Stimulated activated CD4-positive, alpha-beta T cell treated with anti-CD3 and anti-CD28 coated beads, Interleukin-1b, Interleukin-23, amount 100 ng/mL, for 4 hours (primary cell): ENCODE measurements around the gene ZBTB20.

Experiments
- DNase-seq, 2 donors: peaks; one replicate each; pipeline ENCODE4 v3.0.0-alpha.2; 2020; ENCODE audit warnings: low read depth in 2 of 2

The ZBTB20 gene

DNA sequence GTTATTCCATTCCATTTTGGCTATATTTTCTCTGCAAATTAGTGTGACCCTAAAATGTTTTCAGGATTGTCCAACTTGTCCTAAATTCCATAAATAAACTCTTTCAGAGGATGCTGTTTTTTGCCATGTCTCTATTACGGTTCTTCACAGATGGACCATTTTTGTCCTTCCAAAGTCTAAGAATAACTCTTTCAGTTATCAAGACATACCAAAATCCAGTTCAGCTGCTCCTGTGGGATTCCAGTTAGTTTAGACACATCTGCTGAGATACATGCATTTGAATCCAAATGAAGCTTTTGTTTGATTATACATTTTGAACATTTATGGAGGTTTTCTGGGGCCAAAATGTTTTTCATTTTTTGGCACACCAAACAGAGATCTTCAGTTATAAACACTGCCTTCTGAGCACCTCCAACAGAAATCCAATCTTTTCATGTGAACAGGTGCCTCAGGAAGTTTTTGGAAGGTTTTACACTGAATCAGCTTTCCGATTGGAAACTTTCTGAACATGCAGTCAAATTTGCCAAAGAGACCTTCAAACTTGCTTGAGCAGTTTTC is 772.6 kb downstream of the ZBTB20 start:
- no peak for DNase-seq

DNA sequence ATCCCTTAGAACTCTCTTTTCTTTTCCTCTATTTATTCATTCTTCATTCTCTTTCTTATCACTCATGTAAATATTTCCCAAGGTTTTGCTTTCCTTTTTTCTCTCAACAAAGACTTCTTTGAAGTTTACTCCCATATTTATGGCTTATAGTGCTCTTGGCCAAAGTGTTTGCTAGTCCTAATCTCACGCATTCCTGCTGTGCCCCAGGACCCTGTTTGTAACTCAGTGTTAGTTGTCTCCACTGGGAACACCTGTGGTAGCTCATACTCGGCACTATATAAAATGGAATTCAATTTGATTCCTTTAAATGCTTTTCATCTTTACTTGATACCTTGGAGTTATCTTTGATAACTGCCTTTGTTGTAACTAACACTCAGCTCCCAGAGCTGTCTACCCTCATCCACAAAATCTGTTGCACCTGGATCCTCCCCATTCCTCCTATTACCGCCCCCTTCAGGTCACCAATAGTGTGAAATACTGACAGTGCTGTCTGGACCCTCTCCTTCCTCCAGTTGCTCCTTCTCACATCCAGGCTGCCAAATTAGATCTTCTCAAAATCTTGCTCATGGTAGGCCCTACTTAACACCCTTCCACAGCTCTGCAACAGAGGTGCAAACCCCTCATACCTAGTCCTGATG is 776.4 kb downstream of the ZBTB20 start:
- DNase-seq: no peak

DNA sequence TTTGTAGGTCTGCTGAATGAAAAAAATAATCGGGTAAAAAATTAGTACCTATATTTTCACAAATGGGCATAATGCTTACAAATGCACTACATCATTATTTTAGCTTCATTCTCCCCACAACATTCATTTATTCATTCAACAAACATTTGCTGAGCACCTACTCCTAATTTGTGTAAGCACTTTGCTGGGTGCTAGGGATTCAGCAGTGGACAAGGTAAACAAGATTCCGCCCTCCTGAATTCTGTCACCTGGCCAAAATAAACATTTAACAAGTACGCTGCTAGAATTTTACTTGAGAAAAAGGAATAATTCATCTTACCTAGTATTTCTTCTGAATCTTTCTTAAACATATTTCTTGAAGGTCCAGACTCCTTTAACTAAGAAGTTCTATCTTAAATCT is 781.2 kb downstream of the ZBTB20 start:
- no peak for DNase-seq

DNA sequence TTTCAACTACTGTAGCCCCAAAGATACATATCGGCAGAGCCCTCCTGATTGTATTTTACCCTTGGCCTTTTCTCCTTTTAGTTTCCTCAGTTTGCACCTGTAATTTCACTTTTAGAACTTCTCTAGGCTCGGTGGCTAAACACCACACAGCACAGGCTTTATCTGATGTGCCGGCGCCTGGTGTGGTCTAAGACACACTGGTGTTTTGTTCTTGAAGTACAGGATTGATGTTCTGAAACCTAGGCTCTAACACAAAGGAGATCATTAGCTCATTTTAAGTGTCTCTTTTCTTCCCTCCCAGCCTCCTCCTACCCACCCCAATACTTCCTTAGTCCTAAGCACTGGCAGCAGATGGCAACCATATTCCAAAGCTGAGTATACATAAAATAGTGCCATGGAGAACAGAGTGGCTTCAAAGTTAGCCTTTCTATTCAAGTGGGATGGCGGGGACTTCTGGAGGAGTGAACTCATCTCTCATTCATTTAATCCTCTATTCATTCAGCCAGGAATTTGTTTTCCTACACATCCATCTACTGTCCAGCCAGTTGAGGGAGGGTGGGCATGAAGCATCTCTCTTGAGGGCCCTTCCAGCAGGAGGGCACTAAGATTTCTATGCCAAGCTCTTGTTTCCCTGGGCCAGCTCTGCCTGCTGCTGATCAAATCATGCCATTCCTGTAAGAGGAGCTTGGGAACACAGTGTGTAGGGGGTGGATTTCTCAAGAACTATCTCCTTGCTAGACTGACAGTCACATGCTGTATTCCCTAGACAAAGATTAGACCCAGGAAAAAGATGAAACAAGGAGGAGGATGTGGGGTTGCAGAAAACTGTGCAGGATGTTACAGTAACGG is 782.1 kb downstream of the ZBTB20 start:
- DNase-seq: no peak

DNA sequence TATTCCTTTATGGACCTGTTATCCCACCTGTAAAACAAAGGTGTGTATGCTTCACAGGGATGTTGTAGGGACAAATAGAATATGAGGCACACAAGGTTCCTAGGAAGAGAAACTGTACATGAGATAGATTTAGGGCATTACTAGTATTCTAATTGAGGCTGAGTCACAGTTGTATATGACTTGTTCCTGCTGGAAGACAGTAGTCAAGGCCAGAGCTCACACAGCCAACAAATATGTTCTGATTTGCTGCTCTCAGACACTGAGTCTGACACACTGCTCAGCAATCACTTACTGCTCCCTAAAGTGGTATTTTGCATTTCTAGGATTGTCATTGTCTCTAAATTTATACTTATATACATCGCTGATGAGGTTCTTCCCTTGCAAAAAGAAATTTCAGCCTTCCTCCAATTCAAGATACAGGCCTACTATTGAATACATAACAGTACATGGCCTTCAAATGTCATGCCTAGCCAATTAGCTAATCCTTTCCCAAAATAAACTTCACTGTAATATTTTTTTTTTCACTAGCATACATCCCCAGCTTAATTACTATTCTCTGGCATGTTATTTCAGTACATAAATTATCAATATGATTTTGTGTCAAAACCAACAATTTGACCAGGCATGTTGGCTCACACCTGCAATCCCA is 783.4 kb downstream of the ZBTB20 start:
- DNase-seq: no peak

DNA sequence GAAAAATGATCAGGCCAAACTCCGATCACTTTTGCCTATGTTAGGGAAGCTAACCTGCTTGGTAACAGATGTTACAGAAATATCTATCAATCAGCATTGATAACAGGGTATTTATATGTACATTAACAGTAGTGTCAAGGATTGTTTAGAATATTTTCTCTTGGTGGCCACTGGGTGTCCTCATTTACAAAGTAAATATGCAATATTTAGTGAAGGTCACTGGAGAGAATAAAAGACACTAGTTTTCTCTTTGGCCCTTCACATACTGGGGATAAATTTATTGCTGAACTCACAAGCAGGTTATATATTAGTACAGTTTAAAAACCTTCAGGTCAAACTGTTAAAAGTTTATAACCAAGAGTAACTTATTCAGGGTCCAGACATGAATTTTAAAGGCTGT is 784.3 kb downstream of the ZBTB20 start:
- DNase-seq: no peak

DNA sequence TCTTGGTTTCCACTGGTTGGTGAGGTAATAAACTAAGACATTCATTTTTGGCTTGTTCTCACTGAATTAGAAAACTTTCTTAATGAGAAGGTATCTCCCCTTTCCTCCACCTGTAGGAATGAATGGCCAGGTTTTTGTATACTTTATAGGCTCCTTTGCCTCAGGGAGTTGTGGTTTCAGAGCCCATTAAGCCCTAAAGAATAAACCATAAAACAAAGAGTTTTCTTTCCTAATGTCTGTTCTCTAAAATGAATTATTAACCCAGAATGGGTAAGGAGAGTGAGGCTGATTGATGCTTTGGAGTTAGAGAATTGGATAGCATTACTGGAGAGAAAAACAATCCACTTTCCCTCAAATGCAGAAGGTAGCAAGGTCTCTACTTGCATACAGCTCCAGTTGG is 785.7 kb downstream of the ZBTB20 start:
- DNase-seq: no peak

DNA sequence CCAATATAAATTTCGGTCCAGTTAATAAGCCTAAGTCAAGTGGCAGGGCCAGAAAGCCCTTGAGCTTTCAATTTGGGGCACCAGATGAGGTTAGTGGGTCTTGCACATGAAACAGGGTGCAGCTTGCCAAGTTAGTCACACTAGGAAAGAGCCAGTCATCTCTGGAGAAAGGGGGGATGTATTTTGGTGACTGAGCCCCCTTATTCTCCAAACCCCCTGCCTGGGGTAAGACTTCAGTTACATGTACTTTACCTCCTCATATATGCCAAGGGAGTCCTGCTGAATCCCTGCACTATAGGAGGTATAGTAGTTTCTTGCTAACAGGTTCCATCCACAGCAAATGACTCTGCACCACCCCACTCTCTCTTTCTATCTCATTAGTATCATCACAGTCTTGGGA is 790.6 kb downstream of the ZBTB20 start:
- DNase-seq: no peak

DNA sequence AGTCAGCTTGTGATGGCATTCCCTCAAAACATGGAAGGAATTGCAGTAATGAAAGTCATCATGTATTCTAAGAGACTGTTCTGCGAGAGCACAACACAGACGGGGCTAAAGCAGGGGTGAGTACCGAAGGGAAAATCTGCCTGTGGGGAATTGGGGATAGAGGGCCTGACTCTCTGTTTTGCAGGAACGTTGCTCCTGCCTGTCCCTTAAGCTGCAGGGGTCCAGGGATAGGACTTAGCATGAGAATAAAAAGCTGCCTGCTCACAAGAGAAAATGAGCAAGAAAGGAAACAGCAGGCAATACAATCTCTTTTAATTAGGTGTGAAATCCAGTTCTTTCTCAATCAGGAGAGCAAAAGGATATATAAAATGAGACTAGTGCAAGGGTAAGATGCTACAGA is 791.0 kb downstream of the ZBTB20 start:
- DNase-seq: no peak

DNA sequence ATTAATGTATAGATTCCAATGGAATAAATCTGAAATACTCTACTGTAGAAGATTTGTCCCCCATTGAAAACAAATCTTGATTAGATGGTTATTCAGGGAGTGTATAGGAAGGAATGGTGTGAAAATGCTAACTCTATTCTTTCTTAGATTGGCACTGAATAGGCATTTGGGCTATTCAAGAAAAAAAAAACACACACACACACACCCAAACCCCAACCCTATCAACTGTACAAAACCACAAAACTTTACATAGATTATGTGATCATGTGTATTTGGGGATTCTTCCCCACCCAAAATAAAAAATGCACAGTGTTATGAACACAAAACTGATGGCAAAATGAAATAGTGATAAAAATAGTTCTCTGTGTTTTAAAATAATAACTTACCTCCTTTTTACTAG is 791.4 kb downstream of the ZBTB20 start:
- no peak for DNase-seq

DNA sequence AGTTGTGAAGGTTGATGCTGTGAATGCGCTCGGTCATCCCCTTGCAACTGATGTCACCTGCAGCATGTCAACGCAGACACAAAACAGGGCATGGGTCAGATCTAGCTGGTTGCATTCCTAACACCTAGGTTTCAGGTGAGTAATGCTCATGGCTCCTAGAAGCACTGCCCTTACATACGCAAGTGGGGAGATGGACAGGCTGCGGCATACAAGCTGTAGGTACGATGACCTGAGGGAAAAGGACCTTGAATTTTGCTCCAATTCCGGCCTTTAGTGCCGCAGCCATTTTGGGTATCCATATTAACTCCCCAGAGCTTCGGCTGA is 795.3 kb downstream of the ZBTB20 start:
- DNase-seq: no peak

DNA sequence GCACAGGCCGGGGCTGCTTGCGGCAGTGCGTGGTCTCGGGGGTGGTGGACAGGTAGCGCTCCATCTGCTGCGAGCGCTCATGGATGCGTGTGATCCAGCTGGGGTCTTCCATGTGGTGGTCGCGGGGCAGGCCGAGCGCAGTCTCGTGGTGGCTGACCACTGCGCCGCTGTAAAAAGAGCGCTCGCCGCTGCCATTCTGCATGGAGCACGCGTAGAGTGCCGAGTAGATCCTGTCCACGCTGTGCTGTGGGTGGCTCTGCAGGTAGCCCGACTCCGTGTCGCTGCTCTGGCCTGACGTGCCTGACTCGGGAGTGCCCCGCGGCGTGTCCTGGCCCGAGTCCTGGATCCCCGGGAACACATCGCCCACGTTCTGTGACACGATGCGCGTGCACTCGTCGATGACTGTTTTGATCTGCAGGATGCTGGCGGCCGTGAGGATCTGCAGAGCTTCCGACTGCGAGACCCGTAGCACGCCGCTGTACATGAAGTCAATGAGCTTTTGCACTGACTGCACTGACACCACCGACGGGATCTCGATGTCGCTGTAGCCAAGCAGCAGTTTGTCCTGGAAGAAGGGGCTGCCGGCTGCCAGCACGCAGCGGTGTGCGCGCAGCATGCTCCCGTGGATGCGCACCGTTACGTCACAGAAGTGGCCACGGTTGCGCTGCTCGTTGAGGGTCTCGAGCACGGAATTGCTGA is 795.8 kb downstream of the ZBTB20 start:
- no peak for DNase-seq

DNA sequence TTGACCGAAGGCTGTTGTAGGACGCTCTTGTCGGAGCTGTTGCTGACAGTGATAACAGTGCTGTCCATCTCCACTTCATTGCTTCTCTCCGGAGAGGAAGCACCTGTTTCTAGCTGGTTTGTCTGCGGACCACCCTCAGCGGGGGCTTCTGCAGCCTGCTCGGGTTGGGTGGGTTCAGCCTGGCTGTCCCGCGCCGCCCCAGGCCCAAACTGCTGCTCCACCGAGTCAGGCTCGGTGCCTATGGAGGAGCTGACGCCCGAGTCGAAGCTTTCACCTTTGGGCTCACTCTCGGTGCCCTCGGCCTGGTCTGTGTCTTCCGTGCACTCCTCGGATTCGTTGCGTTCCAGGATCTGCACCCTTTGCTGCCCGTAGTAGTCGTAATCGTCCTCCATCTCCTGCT is 796.4 kb downstream of the ZBTB20 start:
- no peak for DNase-seq

DNA sequence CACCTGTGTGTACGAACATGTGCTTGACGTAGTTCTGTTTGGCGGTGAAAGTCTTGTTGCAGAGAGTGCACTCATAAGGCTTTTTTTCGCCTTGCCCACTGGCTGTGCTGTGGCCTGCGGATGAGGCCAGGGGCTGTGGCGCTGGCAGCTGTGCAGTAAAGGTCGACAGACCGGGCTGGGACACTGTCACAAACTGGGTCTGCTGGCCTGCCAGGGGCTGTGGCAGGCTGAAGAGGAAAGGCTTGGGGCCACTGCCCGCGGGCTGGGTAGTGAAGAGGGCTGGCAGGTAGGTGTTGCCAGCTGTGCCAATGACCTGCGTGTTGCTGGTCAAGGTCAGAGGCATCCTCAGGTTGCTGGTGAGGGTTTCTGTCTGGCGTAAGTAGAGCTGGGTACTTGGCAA is 796.8 kb downstream of the ZBTB20 start:
- no peak for DNase-seq

DNA sequence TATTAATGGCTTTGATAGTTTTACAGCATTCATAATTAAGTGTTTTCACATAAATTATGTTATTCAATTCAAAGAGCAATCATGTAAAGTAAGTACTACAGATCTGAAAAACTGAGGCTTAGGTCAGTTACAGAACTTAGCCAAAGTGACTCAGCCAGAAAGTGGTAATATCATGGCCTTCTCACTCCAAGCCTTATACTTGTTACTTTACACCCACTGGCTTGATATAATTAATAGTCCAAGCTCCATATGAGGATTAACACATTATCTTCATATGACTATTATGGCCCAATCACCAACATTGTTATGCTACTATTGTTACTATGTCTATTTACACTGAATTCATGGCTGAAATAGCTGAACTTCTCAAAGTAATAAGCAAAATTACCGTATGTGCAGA is 802.6 kb downstream of the ZBTB20 start:
- no peak for DNase-seq

DNA sequence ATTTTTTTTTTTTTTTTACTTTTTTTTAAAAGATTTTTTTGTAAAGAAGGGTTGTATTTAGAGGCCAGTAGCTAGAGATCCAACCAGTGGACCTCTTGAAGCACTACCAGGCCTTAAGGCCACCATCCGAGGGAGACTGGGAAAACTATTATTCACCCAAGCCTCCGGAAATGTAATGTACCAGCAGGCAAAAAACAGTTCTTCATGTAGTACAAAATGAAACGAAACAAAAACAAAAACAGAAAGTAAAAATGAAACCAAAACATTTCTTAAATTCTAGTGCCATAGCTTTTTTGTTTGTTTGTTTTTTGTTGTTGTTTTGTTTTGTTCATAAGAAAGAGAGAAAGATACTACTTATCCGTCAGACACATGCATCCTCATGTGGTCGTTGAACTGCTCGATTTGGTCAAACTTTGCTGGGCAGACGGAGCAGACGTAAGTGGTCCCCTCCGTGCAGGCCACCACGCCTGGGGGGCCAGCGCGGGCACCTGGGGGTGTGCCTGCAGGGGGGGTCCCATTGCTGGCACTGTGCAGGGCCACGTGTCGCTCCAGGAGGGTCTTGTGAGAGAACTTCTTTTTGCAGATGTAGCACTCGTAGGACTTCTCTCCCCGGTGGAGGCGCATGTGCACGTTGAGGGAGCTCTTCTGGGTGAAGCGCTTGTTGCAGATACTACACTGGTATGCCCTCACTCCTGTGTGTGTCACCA is 808.3 kb downstream of the ZBTB20 start:
- DNase-seq: no peak

DNA sequence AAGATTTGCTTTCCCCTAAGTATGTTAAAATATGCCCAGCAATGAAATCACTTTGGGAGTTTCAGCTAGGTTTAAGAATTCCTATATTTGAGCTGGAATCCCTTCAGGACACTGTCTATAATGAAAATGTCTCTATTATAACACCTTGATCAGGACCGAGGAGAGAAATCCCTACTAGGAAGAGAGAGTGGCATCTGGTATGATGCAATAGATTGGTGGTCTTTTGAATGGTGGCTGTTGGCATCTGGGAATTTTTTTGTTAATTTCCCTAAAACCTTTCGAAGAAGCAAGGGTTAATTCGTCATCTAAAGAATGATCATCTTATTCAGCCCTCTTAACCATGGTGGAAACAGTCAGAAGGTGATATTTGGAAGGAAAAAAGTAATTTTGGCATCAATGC is 810.2 kb downstream of the ZBTB20 start:
- DNase-seq: no peak

DNA sequence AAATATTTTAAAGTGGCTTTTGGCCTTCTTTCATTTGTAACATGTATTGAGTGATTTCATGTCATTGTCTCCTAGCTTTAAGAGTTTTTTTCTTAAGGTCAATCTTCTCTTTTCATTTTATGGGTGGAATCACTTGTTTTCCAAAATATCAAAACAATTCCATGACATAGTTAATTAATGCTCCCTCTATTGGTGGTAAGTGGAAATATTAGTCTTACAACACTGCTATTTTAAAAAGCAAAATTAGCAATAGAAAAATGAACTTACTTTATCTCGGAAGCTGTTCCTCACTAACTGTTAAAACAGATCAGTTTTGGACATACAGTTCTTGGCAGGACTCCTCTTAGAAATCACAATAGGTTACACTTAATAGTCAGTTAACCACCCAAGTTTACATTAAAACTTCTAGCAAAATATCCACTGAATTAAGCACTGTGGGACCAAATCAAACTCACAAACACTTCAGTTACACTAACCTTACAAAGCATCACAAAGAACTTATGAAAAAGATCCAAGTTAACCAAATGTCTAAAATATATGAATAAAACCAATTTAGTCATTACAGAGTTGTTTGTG is 810.9 kb downstream of the ZBTB20 start:
- no peak for DNase-seq

DNA sequence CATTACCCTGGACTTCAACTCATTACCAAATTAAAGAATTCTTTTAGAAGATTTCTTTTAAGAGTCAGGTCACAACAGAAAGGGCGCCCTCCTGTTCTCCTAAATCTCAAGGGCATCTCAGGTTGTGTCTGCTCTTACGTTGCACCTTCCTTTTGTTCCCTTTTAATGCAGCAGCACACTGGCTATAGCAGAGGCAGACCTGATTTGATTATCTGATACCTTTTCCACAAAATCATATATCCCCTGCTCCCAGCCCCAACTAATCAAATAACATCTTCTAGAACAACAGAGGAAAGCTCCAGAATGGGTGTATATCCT is 813.2 kb downstream of the ZBTB20 start:
- no peak for DNase-seq

DNA sequence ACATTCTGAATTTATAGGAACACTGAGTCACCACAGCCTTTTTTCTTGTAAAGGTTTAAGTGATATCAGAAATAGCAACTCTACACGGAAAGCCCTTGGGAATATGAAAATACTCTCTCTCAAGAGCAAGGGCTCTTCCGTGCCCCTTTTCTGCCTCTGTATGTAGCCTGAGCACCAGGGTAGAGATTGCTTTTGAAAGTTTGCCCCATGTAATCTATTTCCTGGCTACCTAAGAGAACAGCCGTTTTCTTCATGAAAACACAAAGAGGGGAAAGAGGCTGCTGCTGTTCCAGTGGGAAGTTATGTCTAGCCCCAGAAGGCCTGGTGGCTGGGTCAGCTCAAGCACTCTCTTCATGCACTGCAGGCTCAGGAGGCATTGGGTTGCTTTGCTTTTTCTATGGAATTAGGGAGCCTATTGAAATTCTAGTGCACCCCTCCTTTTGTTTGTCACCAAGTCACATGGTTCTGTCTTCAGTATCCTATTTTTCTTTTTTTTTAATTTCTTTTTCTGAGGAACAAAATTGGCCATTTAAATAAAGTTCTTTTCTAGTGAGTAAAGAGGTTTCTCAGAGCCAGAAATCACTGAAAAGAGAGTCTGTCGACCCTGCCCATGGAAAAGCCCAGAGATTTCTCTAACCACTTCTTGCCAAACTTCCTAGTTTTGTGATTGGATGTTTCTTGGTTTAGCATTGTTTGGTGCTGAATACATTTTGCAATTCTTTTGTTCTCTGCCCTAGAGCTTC is 813.7 kb downstream of the ZBTB20 start:
- DNase-seq: no peak
